ENCODE measurements around the gene ALDH1A2.

Gene ALDH1A2

DNA sequence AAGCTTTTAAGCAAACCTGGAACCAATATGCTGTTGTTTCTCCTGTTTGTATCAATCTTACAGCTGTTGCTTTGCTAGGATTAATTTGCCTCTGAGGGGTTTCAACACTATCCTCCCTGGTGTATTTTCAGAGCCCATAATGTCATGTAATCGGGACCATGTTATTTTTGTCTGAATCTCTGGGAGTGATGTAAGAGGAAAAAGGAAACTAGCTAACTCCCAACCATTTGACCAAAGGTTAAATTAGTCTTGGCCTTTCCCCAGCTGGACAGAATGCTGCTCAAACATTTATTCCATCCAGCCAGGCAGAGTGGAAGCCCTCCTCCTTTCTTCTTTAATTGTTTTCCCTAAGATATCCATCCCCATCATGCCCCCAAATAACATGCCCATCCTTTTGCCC, 142.2 kb downstream of the ALDH1A2 start:
- no peak overlapping the region for H3K4me3 ChIP-seq (replicated peaks in 1 of 2; ENCODE audit: low read depth in 2 of 2, low read length in 2 of 2)
- peak; percentile 72 to 86 for DNase-seq (ENCODE audit: low read depth in 2 of 2)
- TF ChIP-seq, protein P1, sequence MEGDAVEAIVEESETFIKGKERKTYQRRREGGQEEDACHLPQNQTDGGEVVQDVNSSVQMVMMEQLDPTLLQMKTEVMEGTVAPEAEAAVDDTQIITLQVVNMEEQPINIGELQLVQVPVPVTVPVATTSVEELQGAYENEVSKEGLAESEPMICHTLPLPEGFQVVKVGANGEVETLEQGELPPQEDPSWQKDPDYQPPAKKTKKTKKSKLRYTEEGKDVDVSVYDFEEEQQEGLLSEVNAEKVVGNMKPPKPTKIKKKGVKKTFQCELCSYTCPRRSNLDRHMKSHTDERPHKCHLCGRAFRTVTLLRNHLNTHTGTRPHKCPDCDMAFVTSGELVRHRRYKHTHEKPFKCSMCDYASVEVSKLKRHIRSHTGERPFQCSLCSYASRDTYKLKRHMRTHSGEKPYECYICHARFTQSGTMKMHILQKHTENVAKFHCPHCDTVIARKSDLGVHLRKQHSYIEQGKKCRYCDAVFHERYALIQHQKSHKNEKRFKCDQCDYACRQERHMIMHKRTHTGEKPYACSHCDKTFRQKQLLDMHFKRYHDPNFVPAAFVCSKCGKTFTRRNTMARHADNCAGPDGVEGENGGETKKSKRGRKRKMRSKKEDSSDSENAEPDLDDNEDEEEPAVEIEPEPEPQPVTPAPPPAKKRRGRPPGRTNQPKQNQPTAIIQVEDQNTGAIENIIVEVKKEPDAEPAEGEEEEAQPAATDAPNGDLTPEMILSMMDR (IDR thresholded peaks at IDR 0.05; ENCODE audit: low read depth, low read length), result no peak

DNA sequence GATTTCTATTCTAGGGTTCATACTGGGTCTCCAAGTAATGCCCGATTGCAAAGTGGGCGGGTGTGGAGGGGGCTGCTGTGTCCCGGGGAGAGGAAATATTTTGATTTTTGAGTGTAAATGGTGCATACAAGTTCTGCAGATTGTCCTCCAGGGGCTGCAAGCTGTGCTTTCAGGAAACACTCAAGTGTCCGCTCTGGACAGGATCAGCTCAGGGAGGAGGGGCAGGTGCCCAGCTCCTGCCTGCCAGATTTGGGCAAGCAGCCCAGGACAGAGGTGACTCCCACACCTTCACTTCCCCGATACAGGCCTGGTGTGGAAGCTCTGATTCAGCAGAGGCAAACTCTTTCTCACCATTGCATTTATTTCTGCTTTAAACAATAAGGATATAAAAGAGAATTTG, 142.7 kb downstream of the ALDH1A2 start:
- TF ChIP-seq, protein P1 (IDR thresholded peaks at IDR 0.05; ENCODE audit: low read depth, low read length), result no peak
- no peak overlapping the region for H3K4me3 ChIP-seq (replicated peaks in 1 of 2; ENCODE audit: low read depth in 2 of 2, low read length in 2 of 2)
- DNase-seq (ENCODE audit: low read depth in 2 of 2), result peak; percentile 44 to 57

DNA sequence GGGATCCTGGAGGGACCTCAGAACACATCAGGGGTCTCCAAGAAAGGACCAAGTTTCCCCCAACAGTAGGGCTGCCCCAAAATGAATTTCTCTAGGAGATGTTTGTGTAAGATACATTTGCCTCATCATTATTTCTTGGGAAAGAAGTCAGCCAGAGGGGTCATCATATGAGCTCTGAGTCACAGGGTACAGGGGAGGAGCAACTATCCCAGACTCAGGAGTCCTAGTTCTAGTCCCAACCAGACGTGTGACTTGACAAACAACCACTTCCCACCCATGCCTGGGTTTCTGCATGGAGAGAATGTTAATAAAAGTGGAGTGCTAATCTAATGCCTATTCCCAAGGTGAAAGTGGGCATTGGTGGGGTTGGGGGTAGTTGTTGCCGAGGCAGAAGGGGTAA, 144.1 kb downstream of the ALDH1A2 start:
- peak; percentile 40 to 66 for DNase-seq (ENCODE audit: low read depth in 2 of 2)
- TF ChIP-seq, protein P1 (IDR thresholded peaks at IDR 0.05; ENCODE audit: low read depth, low read length), result no peak

DNA sequence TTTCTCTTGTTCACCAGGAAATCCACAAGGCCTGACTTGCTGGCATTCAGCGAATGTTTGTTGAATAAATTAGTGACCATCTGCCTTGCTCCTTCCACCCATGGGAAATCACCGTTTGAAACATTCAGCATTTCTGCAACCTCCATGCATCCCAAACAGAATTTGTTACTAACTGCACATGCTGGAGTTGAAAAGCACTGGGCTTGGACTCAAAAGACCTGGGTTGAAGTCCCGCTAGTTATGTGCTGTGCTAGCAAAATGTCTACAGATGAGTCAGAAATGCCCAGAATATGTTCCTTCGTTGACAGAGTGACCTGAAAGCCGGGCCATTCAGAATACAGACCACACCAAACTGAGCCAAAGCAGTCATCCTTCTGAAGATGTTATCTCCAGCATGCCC, 144.6 kb downstream of the ALDH1A2 start:
- no peak overlapping the region for H3K4me3 ChIP-seq (replicated peaks in 1 of 2; ENCODE audit: low read depth in 2 of 2, low read length in 2 of 2)
- TF ChIP-seq, protein P1 (IDR thresholded peaks at IDR 0.05; ENCODE audit: low read depth, low read length), result no peak
- peak; percentile 44 to 46 for DNase-seq (ENCODE audit: low read depth in 2 of 2)

More for the DNA sequence above, 144.1 kb downstream of the ALDH1A2 start:
- H3K4me3 ChIP-seq (replicated peaks in 1 of 2; ENCODE audit: low read depth in 2 of 2, low read length in 2 of 2), result no peak overlapping the region

DNA sequence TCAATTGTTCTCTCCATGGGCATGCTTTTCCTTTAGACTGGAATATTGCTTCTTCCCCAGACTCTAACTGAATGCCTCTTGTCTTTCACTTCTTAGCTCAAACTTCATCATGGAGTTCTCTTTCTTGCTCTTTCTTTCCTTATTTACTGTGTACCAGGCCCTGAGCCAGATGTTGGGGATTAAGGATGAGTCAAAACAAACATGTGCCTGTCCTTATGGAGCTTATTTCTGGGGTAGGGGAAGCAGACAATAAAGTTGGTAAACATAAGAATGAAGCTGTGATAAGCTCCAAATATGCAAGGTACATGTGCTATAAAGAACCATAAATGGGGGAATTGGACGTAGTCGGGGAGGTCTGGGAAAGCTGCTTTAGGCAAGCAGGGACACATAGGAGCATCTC, 145.8 kb downstream of the ALDH1A2 start:
- H3K4me3 ChIP-seq (replicated peaks in 1 of 2; ENCODE audit: low read depth in 2 of 2, low read length in 2 of 2), result no peak overlapping the region
- DNase-seq (ENCODE audit: low read depth in 2 of 2), result no peak
- TF ChIP-seq, protein P1 (IDR thresholded peaks at IDR 0.05; ENCODE audit: low read depth, low read length), result no peak

DNA sequence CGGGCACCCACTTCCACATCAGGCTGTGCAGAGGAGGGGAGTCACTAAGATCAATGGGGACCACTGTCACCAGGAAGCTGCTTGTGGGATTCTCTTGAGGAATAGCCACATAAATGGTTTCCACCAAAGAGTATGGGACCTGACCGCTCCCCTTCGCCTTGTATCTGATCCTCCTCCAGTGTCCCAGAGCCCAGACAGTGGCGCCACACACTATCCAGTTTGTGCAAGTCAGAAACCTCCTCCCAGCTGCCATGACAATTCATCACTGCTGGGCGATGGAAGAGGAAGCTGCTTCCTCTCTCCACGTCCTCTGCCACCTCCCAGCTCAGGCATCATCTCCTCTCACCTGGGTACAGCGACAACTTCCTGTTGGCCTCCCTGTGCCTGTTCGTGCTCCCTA, 147.5 kb downstream of the ALDH1A2 start:
- no peak for DNase-seq (ENCODE audit: low read depth in 2 of 2)
- no peak overlapping the region for H3K4me3 ChIP-seq (replicated peaks in 1 of 2; ENCODE audit: low read depth in 2 of 2, low read length in 2 of 2)
- TF ChIP-seq, protein P1 (IDR thresholded peaks at IDR 0.05; ENCODE audit: low read depth, low read length), result no peak

DNA sequence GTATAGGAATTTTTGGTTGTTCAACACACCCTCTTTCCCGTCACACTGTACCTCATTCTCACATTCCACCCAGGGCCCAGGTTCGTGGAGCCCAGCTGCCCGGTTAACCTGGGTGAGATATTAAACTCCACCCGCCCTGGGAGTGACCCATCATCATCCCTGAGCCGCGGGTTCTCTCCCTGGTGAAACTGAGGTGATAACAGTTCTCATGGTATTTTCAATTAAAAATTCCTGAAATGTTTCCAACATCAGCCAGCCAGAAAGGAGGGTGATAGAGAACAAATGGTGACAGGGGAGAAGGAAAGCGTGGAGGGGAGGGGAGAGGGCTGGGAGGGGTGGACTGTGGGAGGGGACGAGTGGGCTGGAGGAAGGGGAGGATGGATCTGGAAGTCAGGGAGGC, 148.8 kb downstream of the ALDH1A2 start:
- TF ChIP-seq, protein P1 (IDR thresholded peaks at IDR 0.05; ENCODE audit: low read depth, low read length), result no peak
- peak in 1 of 2 donors; percentile 66 for DNase-seq (ENCODE audit: low read depth in 2 of 2)
- no peak overlapping the region for H3K4me3 ChIP-seq (replicated peaks in 1 of 2; ENCODE audit: low read depth in 2 of 2, low read length in 2 of 2)
